Activated T-helper 2 cell treated with anti-CD3 and anti-CD28 coated beads, Interferon-gamma antibody, Interleukin-2, Interleukin-4, amounts not matched to agents 10 μg/mL and 5 μg/mL and 100 μg/mL, durations not matched to agents 14 hours and 24 hours and 36 hours (primary cell): Measurements from ENCODE around the gene COPS4. TPM values are rescaled to one million over a fixed set of nuclear protein-coding genes. Genes with fewer than 3 reads are reported as not detected.
"Not testable (repeated sequence)": the region's sequence is repeated elsewhere in the genome, so short reads cannot be mapped to it uniquely, and the experiment has no call there.

Experiments
- DNase-seq: peaks from one replicate; pipeline ENCODE4 v3.0.0; 2021; ENCODE audit warnings: low spot score
- H3K27ac Mint-ChIP-seq: one replicate; pipeline ENCODE4 v1.8.0; 2021; ENCODE audit warnings: mixed read lengths
- H3K27me3 Mint-ChIP-seq: one replicate; pipeline ENCODE4 v1.8.0; 2021; ENCODE audit warnings: low read depth, mixed read lengths
- H3K36me3 Mint-ChIP-seq: one replicate; pipeline ENCODE4 v1.8.0; 2021; ENCODE audit warnings: low read depth, mixed read lengths
- H3K4me1 Mint-ChIP-seq: one replicate; pipeline ENCODE4 v1.8.0; 2021; ENCODE audit warnings: low read depth, mixed read lengths
- H3K4me3 Mint-ChIP-seq: one replicate; pipeline ENCODE4 v1.8.0; 2021; ENCODE audit warnings: low read depth, mild to moderate bottlenecking, moderate library complexity, mixed read lengths
- H3K9me3 Mint-ChIP-seq: one replicate; pipeline ENCODE4 v1.8.0; 2021; ENCODE audit warnings: mixed read lengths
- intact Hi-C: fragments of 100-400 bp; cut with micrococcal nuclease; formaldehyde crosslinking; loops from one replicate; pipeline ENCODE4 v1.15.1; 2023
- total RNA-seq: library from RNA; stranded (reverse); gene quantifications from 2 replicates; pipeline ENCODE4 v1.2.3, GENCODE V29; 2022

Gene COPS4
- 33.7 and 35.2 TPM in 2 replicates for total RNA-seq

DNA sequence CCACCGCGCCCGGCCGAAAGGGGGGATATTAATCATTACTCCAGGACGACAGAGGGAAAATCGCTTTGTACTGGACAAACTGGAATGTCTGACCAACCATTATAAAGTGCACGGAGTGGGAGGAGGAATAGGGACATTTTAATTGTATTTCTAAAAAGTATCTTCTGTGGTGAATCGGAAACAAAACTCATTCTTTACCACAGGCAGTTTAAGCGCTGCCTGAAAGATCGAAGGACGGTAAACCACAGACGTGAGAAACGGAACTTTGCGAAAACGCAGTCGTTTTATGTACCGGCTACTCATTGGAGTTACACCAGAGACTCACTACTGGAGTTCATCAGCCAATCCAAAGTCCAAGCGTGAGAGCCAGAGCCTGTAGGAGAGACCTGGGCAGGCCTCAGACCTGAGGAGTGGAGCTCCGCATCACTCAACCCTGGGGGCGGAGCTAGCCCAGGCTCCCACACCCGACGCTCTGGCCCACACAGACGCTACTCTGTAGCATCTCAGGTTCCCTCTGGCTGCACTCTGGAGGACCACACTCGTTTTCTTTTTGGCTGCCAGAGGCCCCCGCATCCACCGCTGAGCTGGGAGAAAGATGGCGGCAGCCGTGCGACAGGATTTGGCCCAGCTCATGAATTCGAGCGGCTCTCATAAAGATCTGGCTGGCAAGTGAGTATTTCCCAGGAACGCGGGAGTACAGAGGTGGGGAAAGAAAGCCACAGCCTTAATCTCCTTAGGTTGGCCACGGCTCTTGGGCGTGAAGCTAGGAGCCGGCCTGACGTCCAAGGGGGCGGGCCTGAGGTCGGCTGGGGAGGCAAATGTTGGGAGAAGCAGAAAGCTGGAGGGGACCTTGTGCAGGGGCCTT is at the start of gene COPS4:
Gene COPS4, plus strand, starts transcription at position 554 of the 865 bp plus-strand sequence. Its CDS starts 42 bp downstream, at position 596.
- Mint-ChIP-seq H3K4me1 (peaks cover 18% of the 10 kb centered on the region), H3K36me3 (peaks cover under 1% of the 10 kb centered on the region), H3K27ac (peak within 1 kb of the TSS; percentile 100), H3K4me3 (peak within 1 kb of the TSS; percentile 98), H3K27me3 (peaks cover 4% of the 10 kb centered on the region), H3K9me3 (no peaks in the 10 kb centered on the region)
- DNase-seq, result peak; percentile 96
- intact Hi-C loops, result loop anchor here (1.0 kb wide), 8 partner anchors 22 to 605 kb away; partner anchors contain the start of genes COQ2, ENOPH1, HELQ and HNRNPDL

GRCh38 chr4:82987519-82987918 is 47.5 kb upstream of the COPS4 start:
- Mint-ChIP-seq H3K4me1 (peaks cover 30% of the 10 kb centered on the region), H3K36me3 (peaks cover 44% of the 10 kb centered on the region)
- H3K27me3 Mint-ChIP-seq, H3K4me3 Mint-ChIP-seq, H3K9me3 Mint-ChIP-seq, H3K27ac Mint-ChIP-seq, intact Hi-C loops, DNase-seq: not testable (repeated sequence)

- H3K4me3 Mint-ChIP-seq, result no peak overlapping the region
- DNase-seq, result no peak
- H3K36me3 Mint-ChIP-seq, result peaks cover 35% of the 10 kb centered on the region
- H3K9me3 Mint-ChIP-seq, result no peaks in the 10 kb centered on the region
- H3K27me3 Mint-ChIP-seq, result no peaks in the 10 kb centered on the region
- H3K4me1 Mint-ChIP-seq, result peaks cover 29% of the 10 kb centered on the region
- H3K27ac Mint-ChIP-seq, result no peak overlapping the region
- intact Hi-C loops, result loop anchor here (2.0 kb wide), 1 partner anchor 22 kb away; the partner anchor contains the start of gene LIN54
Measured at GRCh38 chr4:82988323-82988832, 46.6 kb upstream of the COPS4 start.

GRCh38 chr4:82989575-82990429 is 45.2 kb upstream of the COPS4 start:
- H3K36me3 Mint-ChIP-seq, result peaks cover 26% of the 10 kb centered on the region
- H3K27me3 Mint-ChIP-seq, result no peaks in the 10 kb centered on the region
- no peaks in the 10 kb centered on the region for H3K9me3 Mint-ChIP-seq
- H3K4me1 Mint-ChIP-seq, result peaks cover 22% of the 10 kb centered on the region
- H3K4me3 Mint-ChIP-seq, result peak overlapping the region; percentile 60
- intact Hi-C loops, result loop anchor here (2.0 kb wide), 1 partner anchor 21 kb away; the partner anchor contains the start of gene LIN54
- H3K27ac Mint-ChIP-seq, result peak overlapping the region; percentile 54
- DNase-seq, result no peak

DNA sequence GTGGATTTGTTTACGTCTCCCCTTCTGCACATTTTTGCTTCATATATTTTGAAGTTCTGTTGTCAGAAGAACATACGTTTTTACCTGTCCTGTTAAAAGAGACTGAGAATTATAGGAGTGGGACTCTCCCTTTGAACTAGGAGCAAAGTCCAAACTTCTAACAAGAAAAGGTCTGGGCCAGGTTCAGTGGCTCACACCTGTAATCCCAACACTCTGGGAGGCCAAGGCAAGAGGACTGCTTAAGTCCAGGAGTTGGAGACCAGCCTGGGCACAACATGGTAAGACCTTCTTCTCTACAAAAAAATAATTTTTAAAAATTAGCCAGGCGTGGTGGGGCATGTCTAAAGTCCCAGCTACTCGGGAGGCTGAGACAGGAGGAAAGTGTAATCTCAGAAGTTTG is 40.1 kb upstream of the COPS4 start:
- Mint-ChIP-seq H3K36me3 (peaks cover 16% of the 10 kb centered on the region), H3K4me3 (no peak overlapping the region), H3K27me3 (no peaks in the 10 kb centered on the region), H3K27ac (no peak overlapping the region), H3K9me3 (no peaks in the 10 kb centered on the region), H3K4me1 (peaks cover 16% of the 10 kb centered on the region)
- no peak for DNase-seq
- intact Hi-C loops, result no loop called here

DNA sequence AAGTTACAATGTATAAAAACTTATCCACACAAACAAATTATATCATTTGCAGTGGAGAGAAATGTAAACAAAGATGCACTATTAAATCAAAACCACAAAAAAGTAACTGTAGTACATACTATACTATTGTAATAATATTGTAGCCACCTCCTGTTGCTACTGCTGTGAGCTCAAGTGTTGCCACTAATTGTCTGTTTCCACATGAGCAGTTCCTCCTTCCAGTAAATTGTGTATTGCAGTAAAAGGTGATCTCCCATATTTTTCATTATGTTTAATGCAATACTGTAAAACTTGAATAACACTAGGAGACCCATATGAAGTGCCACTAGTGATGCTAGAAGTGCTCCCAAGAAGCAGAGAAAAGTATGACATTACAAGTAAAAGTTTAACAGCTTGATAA is 36.1 kb upstream of the COPS4 start:
- no peaks in the 10 kb centered on the region for H3K9me3 Mint-ChIP-seq
- H3K4me1 Mint-ChIP-seq, result peaks cover 10% of the 10 kb centered on the region
- H3K27ac Mint-ChIP-seq, result peak overlapping the region; percentile 49
- H3K36me3 Mint-ChIP-seq, result peaks cover 21% of the 10 kb centered on the region
- no peak for DNase-seq
- H3K4me3 Mint-ChIP-seq, result no peak overlapping the region
- intact Hi-C loops, result no loop called here
- H3K27me3 Mint-ChIP-seq, result no peaks in the 10 kb centered on the region

GRCh38 chr4:83002329-83002728 is 32.7 kb upstream of the COPS4 start:
- intact Hi-C loops, result no loop called here
- DNase-seq, result no peak

DNA sequence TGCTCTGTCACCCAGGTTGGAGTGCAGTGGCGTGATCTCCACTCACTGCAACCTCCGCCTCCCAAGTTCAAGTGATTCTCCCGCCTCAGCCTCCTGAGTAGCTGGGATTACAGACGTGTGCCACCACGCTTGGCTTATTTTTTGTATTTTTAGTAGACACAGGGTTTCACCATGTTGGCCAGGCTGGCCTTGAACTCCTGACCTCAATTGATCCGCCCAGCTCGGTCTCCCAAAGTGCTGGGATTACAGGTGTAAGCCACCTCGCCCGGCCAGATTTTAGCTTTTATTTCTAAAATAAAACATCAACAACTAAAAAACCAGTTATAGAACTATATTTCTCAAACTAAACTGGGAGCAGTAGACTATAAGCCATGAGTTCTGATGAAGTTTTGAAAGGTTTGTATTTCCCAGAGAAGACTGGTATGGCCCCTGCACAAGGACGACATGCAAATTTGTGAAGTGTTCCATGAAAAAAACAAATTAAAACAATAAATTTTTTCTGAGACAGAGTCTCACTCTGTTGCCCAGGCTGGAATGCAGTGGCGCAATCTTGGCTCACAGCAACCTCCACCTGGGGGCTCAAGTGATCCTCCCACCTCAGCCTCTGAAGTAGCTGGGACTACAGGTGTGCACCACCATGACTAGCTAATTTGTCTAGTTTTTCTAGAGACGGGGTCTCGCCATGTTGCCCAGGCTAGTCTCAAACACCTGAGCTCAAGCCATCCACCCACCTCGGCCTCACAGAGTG is 31.8 kb upstream of the COPS4 start:
- DNase-seq, H3K9me3 Mint-ChIP-seq: not testable (repeated sequence)
- peaks cover 21% of the 10 kb centered on the region for H3K4me1 Mint-ChIP-seq

More at GRCh38 chr4:83002329-83002728, 32.7 kb upstream of the COPS4 start:
- no peaks in the 10 kb centered on the region for H3K9me3 Mint-ChIP-seq
- H3K27me3 Mint-ChIP-seq, result no peaks in the 10 kb centered on the region
- H3K27ac Mint-ChIP-seq, result no peak overlapping the region
- H3K36me3 Mint-ChIP-seq, result peaks cover 20% of the 10 kb centered on the region
- no peak overlapping the region for H3K4me3 Mint-ChIP-seq
- peaks cover 14% of the 10 kb centered on the region for H3K4me1 Mint-ChIP-seq

DNA sequence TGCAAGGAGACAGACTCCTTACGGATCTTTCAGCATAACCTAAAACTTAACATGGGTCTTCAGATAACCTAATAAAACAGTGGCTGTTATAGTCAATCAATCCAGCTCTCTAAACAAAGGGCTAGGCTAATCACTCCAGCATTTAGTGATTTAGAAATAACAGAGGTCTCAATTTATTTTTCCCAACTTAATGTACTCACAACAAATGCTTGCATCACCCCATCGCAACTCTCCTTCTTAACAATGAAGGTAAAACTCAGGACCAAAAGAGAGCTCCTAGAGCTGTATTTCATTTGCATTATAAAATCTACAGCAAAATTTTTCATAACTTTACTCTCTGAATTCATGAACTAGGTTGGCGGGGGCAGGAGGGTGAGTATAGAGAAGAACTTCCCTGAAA is 25.5 kb upstream of the COPS4 start:
- DNase-seq, result no peak
- H3K4me1 Mint-ChIP-seq, result peaks cover 42% of the 10 kb centered on the region
- peak overlapping the region; percentile 87 for H3K4me3 Mint-ChIP-seq
- H3K27ac Mint-ChIP-seq, result peak overlapping the region; percentile 98
- intact Hi-C loops, result no loop called here
- no peaks in the 10 kb centered on the region for H3K9me3 Mint-ChIP-seq
- H3K27me3 Mint-ChIP-seq, result no peaks in the 10 kb centered on the region
- peaks cover 4% of the 10 kb centered on the region for H3K36me3 Mint-ChIP-seq

More for the DNA sequence above, 31.8 kb upstream of the COPS4 start:
- H3K36me3 Mint-ChIP-seq, result peaks cover 20% of the 10 kb centered on the region
- H3K4me3 Mint-ChIP-seq, intact Hi-C loops, H3K27ac Mint-ChIP-seq, H3K27me3 Mint-ChIP-seq: not testable (repeated sequence)

- DNase-seq, result no peak
- H3K9me3 Mint-ChIP-seq, result no peaks in the 10 kb centered on the region
- H3K27me3 Mint-ChIP-seq, result no peaks in the 10 kb centered on the region
- peaks cover 44% of the 10 kb centered on the region for H3K4me1 Mint-ChIP-seq
- peak overlapping the region; percentile 87 for H3K4me3 Mint-ChIP-seq
- intact Hi-C loops, result loop anchor here (1.0 to 5.0 kb wide), 5 partner anchors 21 to 578 kb away; partner anchors contain the start of genes ENOPH1, HELQ, HNRNPDL and SEC31A
- H3K27ac Mint-ChIP-seq, result peak overlapping the region; percentile 98
- peaks cover 4% of the 10 kb centered on the region for H3K36me3 Mint-ChIP-seq
Measured at GRCh38 chr4:83010111-83010521, 24.9 kb upstream of the COPS4 start.

GRCh38 chr4:83010522-83011318 is 24.3 kb upstream of the COPS4 start, which contains the start of gene LIN54:
TSS of gene LIN54 (minus strand) at chr4:83010823. CDS start at chr4:82984844, 25,979 bp downstream.
- Mint-ChIP-seq H3K4me3 (peak within 1 kb of the TSS; percentile 87), H3K9me3 (no peaks in the 10 kb centered on the region), H3K36me3 (peaks cover 3% of the 10 kb centered on the region), H3K27ac (peak within 1 kb of the TSS; percentile 98), H3K4me1 (peaks cover 44% of the 10 kb centered on the region), H3K27me3 (no peaks in the 10 kb centered on the region)
- intact Hi-C loops, result loop anchor here (1.0 to 5.0 kb wide), 5 partner anchors 22 to 578 kb away; partner anchors contain the start of genes ENOPH1, HELQ, HNRNPDL and SEC31A
- peak; percentile 84 for DNase-seq
